K562 (cell line): ENCODE measurements around the gene PPM1M. TPM values are rescaled to one million over a fixed set of nuclear protein-coding genes. Genes with fewer than 3 reads are reported as not detected.

Experiments used
- ATAC-seq: fragments of 200-7000 bp; cut with Tn5 transposase; 3 replicates; pipeline ENCODE4 v1.9.1; 2020; ENCODE audit warnings: moderate library complexity
- BruUV-seq: library from RNA; stranded (reverse); fragments of 400-500 nt; replicated peaks from 2 replicates; lab custom pipeline; 2021; lab: Mats Ljungman, UMichigan
- CTCF ChIA-PET: fragments of 300-600 bp; formaldehyde crosslinking; extraction: SDS; loops from one replicate; lab custom pipeline; 2021; ENCODE audit warnings: low intra/inter-chr PET ratio; lab: Yijun Ruan, JAX
- POLR2A ChIA-PET: fragments of 300-600, 350-650 bp; sonication (Branson Sonifier 250); formaldehyde crosslinking; extraction: SDS; loops from one replicate; lab custom pipeline; 2021; ENCODE audit warnings: antibody characterized with exemption, inconsistent platforms; lab: Yijun Ruan, JAX
- DNase-seq, 4 experiments: peaks; one replicate each; pipeline versions ENCODE4 v3.0.0 to v3.0.0-alpha.2; 2011 to 2018; ENCODE audit warnings: low spot score in 3 of 4, mixed read lengths in 3 of 4; ENCODE audit errors: extremely low read depth in 1 of 4
- FAIRE-seq: peaks from 2 replicates; lab custom pipeline; 2011; peaks lifted over from hg19 to GRCh38; lab: Jason Lieb, UNC
- H2AFZ ChIP-seq: 2 replicates; pipeline ENCODE4 v1.6.0; 2011; ENCODE audit warnings: low read depth, low read length, control low read depth, inconsistent platforms
- H3K27ac ChIP-seq: fragments of 200-600 bp; 3 replicates; pipeline ENCODE4 v1.8.0; 2011; ENCODE audit warnings: low read depth, mild to moderate bottlenecking, control low read depth, inconsistent platforms, low read length, moderate library complexity, mixed read lengths; ENCODE audit errors: extremely low read depth
- H3K27me3 ChIP-seq, 2 experiments: fragments of 300-600 bp in 1 of 2; 2 replicates in 1 of 2; 3 replicates in 1 of 2; pipeline versions ENCODE4 v1.6.0 to v1.8.0; 2011; ENCODE audit warnings: inconsistent platforms in 2 of 2, low read length in 2 of 2, mild to moderate bottlenecking in 1 of 2, mixed read lengths in 1 of 2, moderate library complexity in 1 of 2; ENCODE audit not compliant: control insufficient read depth in 2 of 2, insufficient read depth in 2 of 2
- H3K36me3 ChIP-seq: fragments of 300-600 bp; 3 replicates; pipeline ENCODE4 v1.8.0; 2011; ENCODE audit warnings: mild to moderate bottlenecking, low read length, inconsistent platforms; ENCODE audit not compliant: control insufficient read depth, insufficient read depth
- H3K4me1 ChIP-seq, 2 experiments: fragments of 200-600 bp in 1 of 2; replicated peaks in 1 of 2; 2 replicates in 1 of 2; 3 replicates in 1 of 2; pipeline versions ENCODE4 v1.5.1 to v1.8.0; 2011; ENCODE audit warnings: inconsistent platforms in 2 of 2, low read length in 2 of 2, mild to moderate bottlenecking in 1 of 2, mixed read lengths in 1 of 2, moderate library complexity in 1 of 2; ENCODE audit not compliant: control insufficient read depth in 2 of 2, insufficient read depth in 2 of 2
- H3K4me2 ChIP-seq: 2 replicates; pipeline ENCODE4 v1.6.1; 2011; ENCODE audit warnings: low read length, control low read depth, inconsistent platforms, mixed read lengths; ENCODE audit not compliant: insufficient read depth
- H3K4me3 ChIP-seq: fragments of 200-600 bp; sonication (generic), shearing (Covaris generic); 2 replicates; pipeline ENCODE4 v1.5.1; 2016; ENCODE audit warnings: control low read depth, inconsistent platforms
- H3K79me2 ChIP-seq: fragments of 200-600 bp; 3 replicates; pipeline ENCODE4 v1.8.0; 2011; ENCODE audit warnings: low read length, inconsistent platforms; ENCODE audit not compliant: control insufficient read depth, insufficient read depth
- H3K9ac ChIP-seq, 2 experiments: 2 replicates each; pipeline versions ENCODE4 v1.6.0 to v1.6.1; 2011; ENCODE audit warnings: low read depth in 2 of 2, low read length in 2 of 2, control low read depth in 1 of 2, inconsistent platforms in 1 of 2, mild to moderate bottlenecking in 1 of 2, mixed read lengths in 1 of 2; ENCODE audit not compliant: insufficient read depth in 1 of 2
- H3K9me1 ChIP-seq: one replicate; pipeline ENCODE4 v1.6.0; 2011; ENCODE audit warnings: inconsistent platforms, mild to moderate bottlenecking, low read length, moderate library complexity; ENCODE audit not compliant: control insufficient read depth, insufficient read depth
- H3K9me3 ChIP-seq: replicated peaks from 2 replicates; pipeline ENCODE4 v1.5.1; 2011; ENCODE audit warnings: low read depth, low read length, inconsistent platforms; ENCODE audit not compliant: control insufficient read depth, insufficient read depth
- H4K20me1 ChIP-seq: replicated peaks from 2 replicates; pipeline ENCODE4 v1.6.1; 2011; ENCODE audit warnings: low read length, inconsistent platforms, mixed read lengths; ENCODE audit not compliant: control insufficient read depth, insufficient read depth
- ARNT ChIP-seq, 2 experiments: fragments of 450-650 bp; IDR thresholded peaks; 2 replicates each; pipeline ENCODE4 v1.6.1; 2016; ENCODE audit warnings: mild to moderate bottlenecking in 1 of 2
- ETV5 ChIP-seq: sonication (generic); formaldehyde crosslinking; IDR thresholded peaks from 2 replicates; pipeline ENCODE4 v1.4.0; 2020; ENCODE audit warnings: low read depth, mild to moderate bottlenecking, missing genetic modification reagents
- NFIX ChIP-seq: fragments of 250-450 bp; sonication (Bioruptor Pico); IDR thresholded peaks from 2 replicates; pipeline ENCODE4 v1.4.0; 2020; ENCODE audit warnings: low read depth, mild to moderate bottlenecking, moderate library complexity
- SAFB2 ChIP-seq: fragments of 200-400 bp; formaldehyde crosslinking; IDR thresholded peaks from 2 replicates; pipeline ENCODE4 v1.6.1; 2018; ENCODE audit warnings: borderline replicate concordance, low read length, low read depth, moderate library complexity; ENCODE audit not compliant: severe bottlenecking
- XRCC4 ChIP-seq: IDR thresholded peaks from one replicate; pipeline ENCODE4 v1.6.1; 2011; ENCODE audit not compliant: insufficient read depth, insufficient read length; ENCODE audit errors: extremely low read depth
- ZNF146 ChIP-seq: IDR thresholded peaks from one replicate; pipeline ENCODE4 v1.6.1; 2018; ENCODE audit warnings: missing compliant biosample characterization; ENCODE audit not compliant: unreplicated experiment
- ZNF79 ChIP-seq: fragments of 250-450 bp; sonication (Bioruptor Pico); IDR thresholded peaks from 2 replicates; pipeline ENCODE4 v1.4.0; 2020; ENCODE audit warnings: low read depth, mild to moderate bottlenecking, moderate library complexity
- WGBS: fragments of 100-300 bp; shearing (Covaris generic); methylation state at CpG from one replicate; pipeline ENCODE4 v1.1.6; 2016; ENCODE audit warnings: low coverage, mixed read lengths; ENCODE audit not compliant: insufficient coverage; ENCODE audit errors: missing lambda C conversion rate; 5-methylcytosine and 5-hydroxymethylcytosine counted together
- in situ Hi-C: fragments of 300-500 bp; cut with MboI; formaldehyde crosslinking; loops from 4 replicates; pipeline ENCODE4 v1.15.0; 2018; ENCODE audit warnings: inconsistent platforms, mixed read lengths
- intact Hi-C: fragments of 100-400 bp; cut with micrococcal nuclease; formaldehyde crosslinking; loops from 2 replicates; pipeline ENCODE4 v1.14.2; 2022
- polyA plus RNA-seq, 8 experiments: library from polyadenylated mRNA; depleted of rRNA in 4 of 8; stranded (reverse) in 5 of 8; unstranded in 3 of 8; fragments of >200 nt; fragmentation: Nextera tagmentation in 2 of 8; fragmentation: Illumina TruSeq in 1 of 8; extraction: Ambion mirVana in 2 of 8; extraction: Trizol in 1 of 8; gene quantifications; 2 replicates each; pipeline versions ENCODE4 v1.2.1 to v1.2.3, GENCODE V29; 2011 to 2014; ENCODE audit warnings: inconsistent platforms in 1 of 8, missing spikeins in 1 of 8
- total RNA-seq, 7 experiments: library from RNA; depleted of rRNA in 6 of 7; stranded (reverse); fragments of >200 nt in 6 of 7; fragmentation: Illumina TruSeq in 2 of 7; extraction: Trizol in 2 of 7; gene quantifications; 2 replicates each; pipeline versions ENCODE4 v1.2.1 to v1.2.3, GENCODE V29; 2011 to 2021; ENCODE audit warnings: low replicate concordance in 1 of 7
- TF ChIP-seq, protein P1 (sequence below): fragments of 250-450 bp; sonication (Bioruptor Pico); IDR thresholded peaks from 2 replicates; pipeline ENCODE4 v1.4.0; 2020
- TF ChIP-seq, protein P2 (sequence below): fragments of 250-450 bp; sonication (Bioruptor Pico); IDR thresholded peaks from 2 replicates; pipeline ENCODE4 v1.8.0; 2021; ENCODE audit warnings: borderline replicate concordance, mild to moderate bottlenecking, moderate library complexity; ENCODE audit not compliant: poor library complexity, severe bottlenecking

PPM1M gene
- total and polyA plus RNA-seq, 9 of the 15 experiments (the other 6 are each of a cell fraction or from before 2014, with no cell fraction given) = 1.4 to 9.2 (median 4.4) TPM

DNA sequence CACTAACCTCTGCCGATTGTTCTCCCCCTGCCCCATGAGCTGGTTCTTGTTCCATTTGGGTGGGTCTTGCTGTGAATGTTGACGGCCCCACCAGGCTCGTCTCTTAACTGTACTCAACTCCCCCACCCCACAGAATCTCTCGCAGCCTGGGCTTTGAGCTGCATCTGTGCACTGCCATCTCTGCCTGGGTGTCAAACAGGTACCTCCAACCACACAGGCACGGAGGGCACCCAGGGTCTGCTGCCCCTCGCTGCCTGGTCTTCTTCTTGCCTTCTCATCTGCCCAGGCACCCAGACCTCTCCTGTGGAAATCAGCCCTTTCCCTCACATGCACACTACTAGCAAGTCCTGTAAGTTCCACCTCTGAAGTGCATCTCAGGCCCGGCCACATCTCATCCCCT is 30.2 kb upstream of the PPM1M start:
- Histone ChIP-seq H3K4me1 (peaks cover 21 to 27% of the 10 kb centered on the region in 2 experiments), H3K36me3 (peaks cover 47% of the 10 kb centered on the region), H3K9me1 (no peaks in the 10 kb centered on the region), H3K9ac (no peak overlapping the region), H3K27me3 (no peaks in the 10 kb centered on the region), H2AFZ (no peak overlapping the region), H4K20me1 (no peaks in the 10 kb centered on the region), H3K27ac (no peak overlapping the region), H3K9me3 (no peaks in the 10 kb centered on the region), H3K4me2 (no peak overlapping the region), H3K79me2 (no peaks in the 10 kb centered on the region), H3K4me3 (no peak overlapping the region)
- POLR2A ChIA-PET = interaction anchor here (0.7 to 1.3 kb wide), 2 partner anchors 7 to 187 kb away, joined by 3 read pairs; no protein-coding TSS in a partner anchor
- BruUV-seq = no TSS peak
- no peak for DNase-seq
- no peak for ATAC-seq
- intact Hi-C loops (no loop called here), in situ Hi-C loops (no loop called here)
- FAIRE-seq = no peak
- TF ChIP-seq, protein P1, sequence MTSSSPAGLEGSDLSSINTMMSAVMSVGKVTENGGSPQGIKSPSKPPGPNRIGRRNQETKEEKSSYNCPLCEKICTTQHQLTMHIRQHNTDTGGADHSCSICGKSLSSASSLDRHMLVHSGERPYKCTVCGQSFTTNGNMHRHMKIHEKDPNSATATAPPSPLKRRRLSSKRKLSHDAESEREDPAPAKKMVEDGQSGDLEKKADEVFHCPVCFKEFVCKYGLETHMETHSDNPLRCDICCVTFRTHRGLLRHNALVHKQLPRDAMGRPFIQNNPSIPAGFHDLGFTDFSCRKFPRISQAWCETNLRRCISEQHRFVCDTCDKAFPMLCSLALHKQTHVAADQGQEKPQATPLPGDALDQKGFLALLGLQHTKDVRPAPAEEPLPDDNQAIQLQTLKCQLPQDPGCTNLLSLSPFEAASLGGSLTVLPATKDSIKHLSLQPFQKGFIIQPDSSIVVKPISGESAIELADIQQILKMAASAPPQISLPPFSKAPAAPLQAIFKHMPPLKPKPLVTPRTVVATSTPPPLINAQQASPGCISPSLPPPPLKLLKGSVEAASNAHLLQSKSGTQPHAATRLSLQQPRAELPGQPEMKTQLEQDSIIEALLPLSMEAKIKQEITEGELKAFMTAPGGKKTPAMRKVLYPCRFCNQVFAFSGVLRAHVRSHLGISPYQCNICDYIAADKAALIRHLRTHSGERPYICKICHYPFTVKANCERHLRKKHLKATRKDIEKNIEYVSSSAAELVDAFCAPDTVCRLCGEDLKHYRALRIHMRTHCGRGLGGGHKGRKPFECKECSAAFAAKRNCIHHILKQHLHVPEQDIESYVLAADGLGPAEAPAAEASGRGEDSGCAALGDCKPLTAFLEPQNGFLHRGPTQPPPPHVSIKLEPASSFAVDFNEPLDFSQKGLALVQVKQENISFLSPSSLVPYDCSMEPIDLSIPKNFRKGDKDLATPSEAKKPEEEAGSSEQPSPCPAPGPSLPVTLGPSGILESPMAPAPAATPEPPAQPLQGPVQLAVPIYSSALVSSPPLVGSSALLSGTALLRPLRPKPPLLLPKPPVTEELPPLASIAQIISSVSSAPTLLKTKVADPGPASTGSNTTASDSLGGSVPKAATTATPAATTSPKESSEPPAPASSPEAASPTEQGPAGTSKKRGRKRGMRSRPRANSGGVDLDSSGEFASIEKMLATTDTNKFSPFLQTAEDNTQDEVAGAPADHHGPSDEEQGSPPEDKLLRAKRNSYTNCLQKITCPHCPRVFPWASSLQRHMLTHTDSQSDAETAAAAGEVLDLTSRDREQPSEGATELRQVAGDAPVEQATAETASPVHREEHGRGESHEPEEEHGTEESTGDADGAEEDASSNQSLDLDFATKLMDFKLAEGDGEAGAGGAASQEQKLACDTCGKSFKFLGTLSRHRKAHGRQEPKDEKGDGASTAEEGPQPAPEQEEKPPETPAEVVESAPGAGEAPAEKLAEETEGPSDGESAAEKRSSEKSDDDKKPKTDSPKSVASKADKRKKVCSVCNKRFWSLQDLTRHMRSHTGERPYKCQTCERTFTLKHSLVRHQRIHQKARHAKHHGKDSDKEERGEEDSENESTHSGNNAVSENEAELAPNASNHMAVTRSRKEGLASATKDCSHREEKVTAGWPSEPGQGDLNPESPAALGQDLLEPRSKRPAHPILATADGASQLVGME = no peak
- TF ChIP-seq ZNF79 (no peak), SAFB2 (no peak), ARNT (IDR thresholded peaks at IDR 0.05) (no peak), XRCC4 (no peak), ZNF146 (CRISPR knock-in tag) (no peak), NFIX (CRISPR knock-in tag) (no peak), ETV5 (CRISPR knock-in tag) (no peak)
- TF ChIP-seq, protein P2, sequence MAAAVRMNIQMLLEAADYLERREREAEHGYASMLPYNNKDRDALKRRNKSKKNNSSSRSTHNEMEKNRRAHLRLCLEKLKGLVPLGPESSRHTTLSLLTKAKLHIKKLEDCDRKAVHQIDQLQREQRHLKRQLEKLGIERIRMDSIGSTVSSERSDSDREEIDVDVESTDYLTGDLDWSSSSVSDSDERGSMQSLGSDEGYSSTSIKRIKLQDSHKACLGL = no peak
- CTCF ChIA-PET = no interaction called here
- WGBS = 90% methylated on average over 2 of the region's 7 CpGs
